HS-5 (cell line): ENCODE measurements around the gene PARP15.
"Not testable (repeated sequence)": the region's sequence is repeated elsewhere in the genome, so short reads cannot be mapped to it uniquely, and the experiment has no call there.

Experiments used
- DNase-seq: peaks from one replicate; pipeline ENCODE4 v3.0.0-alpha.2; 2012; ENCODE audit warnings: low read depth

Gene PARP15

DNA sequence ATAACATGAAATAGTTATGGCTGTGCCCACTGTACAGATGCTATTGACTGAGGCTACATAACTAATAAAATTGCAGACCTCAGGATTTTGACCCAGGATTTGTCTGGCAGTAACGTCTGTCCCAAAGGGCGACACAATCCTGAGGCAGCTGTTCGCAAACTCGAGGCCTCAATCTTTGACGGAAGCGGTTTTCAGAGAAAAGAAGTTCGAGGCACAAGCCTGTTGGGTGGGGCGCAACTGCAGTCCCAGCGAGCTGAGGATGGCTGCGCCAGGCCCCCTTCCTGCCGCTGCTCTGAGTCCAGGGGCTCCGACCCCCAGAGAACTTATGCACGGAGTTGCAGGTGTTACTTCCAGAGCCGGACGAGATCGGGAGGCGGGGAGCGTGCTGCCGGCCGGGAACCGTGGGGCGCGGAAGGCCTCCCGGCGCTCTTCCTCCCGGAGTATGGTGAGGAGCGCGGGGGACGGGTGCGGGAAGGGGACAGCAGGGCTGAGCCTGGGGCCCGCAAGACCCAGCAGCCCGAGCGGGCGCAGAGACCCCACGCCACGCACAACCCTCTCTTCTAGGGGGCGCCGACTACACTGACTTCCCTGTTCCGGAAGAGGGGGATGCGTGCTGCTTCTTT is at the start of gene PARP15:
TSS of gene PARP15 (plus strand) at position 242 of the 623 bp plus-strand sequence. CDS start at position 260, 18 bp downstream.
- no peak for DNase-seq

DNA sequence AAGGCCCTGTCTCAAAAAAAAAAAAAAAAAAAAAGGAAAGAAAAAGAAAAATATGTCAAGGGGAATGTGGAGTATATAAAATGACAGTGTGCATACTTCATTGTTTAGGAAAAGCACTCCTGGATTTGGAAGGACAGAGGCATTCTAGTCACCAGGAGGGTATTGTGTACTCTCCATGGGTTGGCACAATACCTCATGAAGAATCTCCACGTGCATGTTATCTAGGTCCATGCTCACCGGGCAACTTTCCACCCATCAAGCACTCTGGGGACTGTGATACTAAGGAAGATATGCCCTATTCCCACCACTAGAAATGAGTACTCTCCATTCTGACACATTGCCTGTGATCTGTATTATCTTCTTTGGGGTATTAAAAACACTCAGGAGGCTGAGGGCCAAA is 47.3 kb upstream of the PARP15 start:
- no peak for DNase-seq

DNA sequence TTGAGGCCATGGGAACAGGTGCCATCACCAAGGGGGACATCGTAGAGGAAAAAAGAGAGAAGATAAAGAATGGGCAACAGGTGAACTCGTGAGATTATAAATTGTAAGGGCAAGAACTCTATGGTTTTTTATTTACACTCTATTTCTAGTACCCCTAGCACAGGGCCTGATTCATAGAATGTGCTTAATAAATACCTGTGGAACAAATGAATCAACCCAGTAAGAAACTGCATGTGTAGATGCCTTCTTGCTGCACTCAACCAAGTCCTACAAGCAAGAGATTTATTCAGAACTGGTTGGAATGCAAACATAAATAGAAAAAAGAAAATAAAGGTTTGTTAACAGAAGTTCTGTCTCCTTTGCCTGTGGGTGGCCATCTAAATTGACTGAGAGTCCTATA is 44.0 kb upstream of the PARP15 start:
- no peak for DNase-seq

DNA sequence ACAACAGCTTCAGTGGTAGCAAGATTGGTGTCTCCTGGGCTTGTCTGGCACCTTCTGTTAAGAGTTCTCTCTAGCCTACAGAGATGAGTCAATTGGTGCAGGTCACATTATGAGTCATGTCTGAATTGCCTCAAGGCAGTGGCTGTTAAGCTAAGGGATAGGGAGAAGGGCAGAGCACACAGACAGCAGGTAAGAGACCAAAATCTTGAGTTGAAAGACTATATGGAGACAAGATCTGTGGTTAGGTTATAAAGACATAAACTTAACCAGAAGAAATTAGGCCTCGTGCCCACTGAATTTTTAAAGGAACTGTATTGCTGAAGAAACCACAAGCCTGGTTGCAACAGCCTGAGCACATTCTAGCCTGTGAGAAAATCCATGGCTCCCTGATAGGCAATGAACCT is 43.5 kb upstream of the PARP15 start:
- DNase-seq = peak; percentile 60

DNA sequence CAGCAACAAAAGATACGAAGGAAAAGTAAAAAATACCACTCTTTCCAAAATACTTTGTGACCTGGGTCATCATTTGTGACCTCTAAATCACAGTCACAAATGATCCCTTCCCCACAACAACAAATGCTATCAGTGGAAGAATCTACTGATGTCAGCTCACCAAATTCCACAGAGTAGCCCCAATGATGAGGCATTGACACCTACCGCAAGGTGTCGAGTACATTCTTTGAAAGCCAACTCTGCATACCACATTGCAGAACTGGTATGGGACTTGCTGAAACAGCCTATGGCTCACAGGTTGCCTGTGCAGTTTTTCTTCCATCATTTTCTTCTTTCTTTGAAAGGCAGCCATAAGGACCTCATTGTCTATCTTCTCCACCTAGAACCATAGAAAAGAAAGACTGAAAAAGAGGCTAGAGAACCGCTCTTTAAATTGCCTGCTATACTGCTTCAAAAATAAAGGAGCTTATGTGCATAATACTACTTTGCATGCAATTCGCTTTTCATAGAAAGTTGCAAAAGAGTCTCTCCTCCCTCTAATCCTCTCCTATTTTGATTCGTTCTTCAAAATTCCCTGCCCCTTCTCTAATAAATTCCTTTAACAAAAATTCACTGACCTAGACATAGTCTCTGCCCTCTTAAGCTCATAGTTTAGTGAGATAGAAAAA is 41.4 kb upstream of the PARP15 start:
- DNase-seq = no peak

DNA sequence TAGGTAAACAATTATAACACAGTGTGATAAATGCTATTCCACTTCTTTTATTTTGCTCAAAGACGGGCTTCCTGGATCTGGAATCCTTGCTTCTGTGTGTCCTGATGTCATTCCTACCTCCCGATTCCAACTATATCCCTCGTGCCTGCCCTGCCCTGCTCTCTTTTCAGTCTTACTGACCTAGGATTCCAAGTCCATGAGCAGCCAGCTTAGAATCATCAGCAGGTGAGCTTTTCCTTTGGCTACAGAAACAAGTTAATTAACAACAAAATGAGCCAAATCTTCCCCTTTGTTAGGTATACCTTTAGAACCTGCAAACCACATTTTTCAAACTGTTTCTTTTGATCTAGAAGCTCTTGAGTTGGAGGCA is 40.8 kb upstream of the PARP15 start:
- no peak for DNase-seq

DNA sequence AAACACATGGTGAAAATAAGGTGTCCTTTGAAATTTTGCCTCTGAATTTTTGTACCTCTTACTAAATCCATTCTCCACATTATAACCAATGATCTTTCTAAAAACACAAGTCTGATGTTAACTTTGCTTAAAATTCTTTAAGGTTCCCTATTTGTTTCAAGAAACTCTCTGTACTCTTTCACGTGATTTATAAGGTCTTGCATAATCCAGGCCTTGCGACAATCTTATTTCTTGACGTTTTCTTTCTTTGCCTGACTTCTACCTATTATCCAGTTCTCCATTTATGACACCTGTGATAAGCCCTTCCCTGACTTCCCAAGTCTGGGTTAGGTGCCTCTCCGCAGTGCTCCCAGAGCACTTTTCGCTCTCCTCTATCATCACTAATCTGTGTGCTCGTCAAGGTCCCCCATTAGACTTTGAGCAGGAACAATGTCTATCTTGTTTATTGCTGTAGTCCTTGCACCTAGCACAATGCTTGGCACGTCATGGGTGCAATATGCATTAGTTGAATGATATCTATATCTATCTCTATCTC is 38.4 kb upstream of the PARP15 start:
- no peak for DNase-seq

DNA sequence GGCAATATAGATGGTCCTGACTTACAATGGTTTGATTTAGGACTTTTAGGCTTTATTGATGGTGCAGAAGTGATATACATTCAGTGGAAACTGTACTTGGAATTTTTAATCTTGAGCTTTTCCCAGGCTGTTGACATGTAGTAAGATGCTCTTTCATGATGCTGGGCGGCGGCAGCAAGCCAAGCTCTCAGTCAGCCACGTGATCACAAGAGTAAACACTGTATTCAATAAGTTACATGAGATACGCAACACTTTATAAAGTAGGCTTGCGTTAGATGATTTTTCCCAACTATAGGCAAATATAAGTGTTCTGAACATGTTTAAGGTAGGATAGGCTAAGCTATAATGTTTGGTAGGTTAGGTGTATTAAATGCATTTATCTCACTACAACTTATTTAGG is 31.3 kb upstream of the PARP15 start:
- no peak for DNase-seq

DNA sequence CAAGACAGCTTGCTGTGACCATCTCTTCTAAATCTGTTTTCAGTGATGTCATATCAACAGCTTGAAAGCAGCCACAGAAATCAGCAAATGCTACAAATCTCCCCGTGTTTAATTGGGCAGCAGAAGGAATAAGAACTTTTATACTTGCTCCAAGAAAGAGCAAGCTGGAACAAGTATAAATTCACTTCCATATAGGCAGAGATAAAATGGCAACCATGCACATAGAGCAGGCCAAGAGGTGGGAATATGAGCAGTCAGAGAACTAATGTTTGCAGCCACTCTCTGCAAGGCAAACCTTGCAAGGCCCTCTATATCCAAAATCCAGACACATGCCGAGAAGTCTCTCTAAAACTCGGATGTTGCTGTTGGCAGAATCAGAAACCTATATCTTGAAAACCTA is 29.4 kb upstream of the PARP15 start:
- no peak for DNase-seq

DNA sequence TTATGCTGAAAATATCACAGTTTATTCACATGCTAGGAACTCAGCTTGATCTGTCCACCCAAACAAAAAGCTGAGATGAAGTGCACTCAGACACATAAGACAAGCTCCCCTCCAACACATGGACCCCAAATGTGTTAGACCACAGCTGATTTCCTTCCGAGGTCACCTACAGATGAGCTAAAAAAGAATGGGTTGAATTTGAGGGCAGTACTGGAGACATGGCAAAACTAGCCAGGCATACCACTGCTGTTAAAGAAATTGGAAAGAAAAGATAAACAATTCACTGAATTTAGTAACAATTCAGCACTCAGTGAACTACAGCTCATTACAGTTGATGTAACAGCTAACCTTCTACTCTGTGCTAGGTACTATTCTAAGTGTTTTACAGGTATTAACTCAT is 28.8 kb upstream of the PARP15 start:
- no peak for DNase-seq

DNA sequence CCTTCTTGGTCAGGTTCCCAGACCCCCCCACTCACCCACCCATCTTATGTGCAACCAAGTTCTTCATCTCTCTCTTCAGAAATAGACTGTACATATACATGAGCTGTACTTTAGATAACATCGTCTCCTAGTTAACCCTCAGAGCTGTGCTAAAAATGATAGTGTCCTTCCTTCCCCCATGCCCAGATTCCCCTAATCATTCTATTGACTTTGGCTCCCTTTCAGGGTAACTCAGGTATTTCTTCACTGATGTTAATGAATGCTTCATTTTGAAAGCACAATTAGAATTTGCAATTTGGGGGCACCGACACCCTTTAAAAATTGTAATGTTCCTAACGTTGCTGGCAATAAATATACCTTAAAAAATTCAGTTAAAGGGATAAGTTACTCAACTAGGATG is 24.3 kb upstream of the PARP15 start:
- no peak for DNase-seq

DNA sequence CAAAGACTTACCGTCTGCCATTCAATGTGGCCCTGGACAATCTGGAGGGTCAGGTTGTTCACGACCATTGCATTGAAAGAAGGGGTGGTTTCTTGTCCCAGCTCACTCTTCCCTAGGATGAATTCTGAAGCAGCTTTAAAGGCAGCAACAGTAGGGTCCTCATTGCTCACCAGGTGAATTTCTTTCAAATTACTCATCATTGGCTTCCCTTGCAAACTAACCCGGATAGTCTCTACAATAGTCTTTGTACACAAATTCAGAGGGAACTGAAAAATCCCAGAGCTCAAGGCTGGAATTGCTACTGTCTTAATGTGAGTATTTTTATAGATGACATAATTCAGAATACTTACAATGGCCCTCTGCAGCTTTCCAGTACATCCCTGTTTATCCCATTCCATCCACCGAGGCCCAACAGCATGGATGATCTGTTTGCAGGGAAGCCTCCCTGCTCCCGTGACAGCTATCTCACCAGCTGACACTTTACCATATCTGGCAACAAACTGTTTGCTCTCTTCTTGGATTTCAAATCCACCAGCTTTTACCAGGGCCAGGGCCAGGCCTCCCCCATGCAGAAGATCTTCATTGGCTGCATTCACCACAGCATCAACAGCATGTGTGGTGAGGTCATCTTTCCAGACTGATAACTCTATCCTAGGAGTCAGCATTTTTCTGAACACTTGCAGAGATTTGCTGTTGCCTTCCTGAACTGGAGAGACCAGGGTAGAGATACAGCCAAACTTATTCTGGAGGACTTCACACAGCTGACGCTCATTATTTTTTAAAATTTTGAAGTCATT is 22.0 kb upstream of the PARP15 start:
- no peak for DNase-seq

DNA sequence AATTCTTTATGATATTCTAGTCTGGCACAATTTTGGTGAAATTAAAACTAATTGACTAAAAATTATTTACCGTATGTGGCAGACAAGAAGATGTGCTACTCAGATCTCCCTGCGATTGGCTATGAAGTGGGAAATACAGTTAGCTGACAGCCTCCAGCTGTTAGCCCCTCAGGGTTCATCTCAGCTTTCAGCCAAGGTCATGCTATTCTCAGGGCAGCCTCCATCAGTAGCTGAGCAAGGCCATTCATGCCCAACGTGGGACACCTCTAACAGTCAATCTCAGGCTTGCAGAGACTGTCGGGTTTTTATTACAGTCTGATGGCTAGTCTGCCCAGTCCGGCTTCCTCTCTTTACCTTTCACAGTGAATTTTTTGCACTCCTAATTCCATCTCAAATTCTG is 20.1 kb upstream of the PARP15 start:
- no peak for DNase-seq

DNA sequence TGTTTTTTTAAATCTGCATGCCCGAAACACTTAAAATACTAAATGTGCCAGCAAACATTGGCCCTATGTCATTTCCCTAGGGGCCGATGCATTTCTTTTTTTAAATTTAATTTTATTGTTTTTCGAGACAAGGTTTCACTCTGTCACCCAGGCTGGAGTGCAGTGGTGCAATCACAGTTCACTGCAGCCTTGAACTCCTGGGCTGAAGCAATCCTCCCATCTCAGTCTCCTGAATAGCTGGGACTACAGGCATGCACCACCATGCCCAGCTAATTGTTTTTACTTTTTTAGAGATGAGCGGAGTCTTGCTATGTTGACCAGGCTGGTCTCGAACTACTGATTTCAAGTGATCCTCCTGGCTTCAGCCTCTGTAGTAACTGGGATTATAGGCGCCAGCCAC is 18.8 kb upstream of the PARP15 start:
- DNase-seq = no peak

DNA sequence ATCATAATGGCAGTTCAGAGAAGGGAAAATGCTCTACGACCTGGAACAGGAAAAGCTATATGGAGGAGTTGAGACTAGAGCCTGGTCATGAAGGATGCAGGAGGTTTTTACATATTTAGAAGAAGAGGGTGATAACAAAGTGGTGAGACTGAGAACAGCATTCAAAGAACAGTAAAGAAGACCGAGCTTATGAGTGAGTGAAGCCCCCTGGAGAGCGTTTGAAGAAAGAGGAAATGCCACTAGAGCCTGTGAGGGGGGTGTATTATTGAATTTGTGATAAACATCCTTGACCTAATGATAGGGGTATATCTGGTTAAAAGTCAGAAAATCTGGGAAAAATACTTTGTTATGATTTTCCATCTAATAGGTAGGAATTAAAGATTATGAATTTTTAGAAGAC is 17.5 kb upstream of the PARP15 start:
- no peak for DNase-seq

DNA sequence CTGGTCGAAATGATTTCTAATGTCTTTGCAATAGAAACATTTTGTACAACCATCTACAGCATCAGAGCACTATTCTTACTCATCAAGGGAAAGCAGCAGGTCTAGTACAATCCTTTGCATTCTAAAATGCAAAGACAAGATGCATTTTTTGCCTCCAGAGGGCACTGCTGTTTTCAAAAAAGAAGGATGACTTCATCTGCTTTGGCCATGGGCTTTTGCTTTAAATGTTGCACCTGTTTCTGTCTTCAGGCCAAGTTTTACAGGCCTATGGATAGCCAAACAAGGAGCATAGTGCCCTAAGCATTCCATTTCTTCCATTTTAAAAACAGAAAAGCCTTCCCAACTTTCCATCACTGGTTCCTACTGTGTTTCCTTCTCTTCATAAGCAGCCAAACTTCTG is 16.8 kb upstream of the PARP15 start:
- peak; percentile 32 for DNase-seq

DNA sequence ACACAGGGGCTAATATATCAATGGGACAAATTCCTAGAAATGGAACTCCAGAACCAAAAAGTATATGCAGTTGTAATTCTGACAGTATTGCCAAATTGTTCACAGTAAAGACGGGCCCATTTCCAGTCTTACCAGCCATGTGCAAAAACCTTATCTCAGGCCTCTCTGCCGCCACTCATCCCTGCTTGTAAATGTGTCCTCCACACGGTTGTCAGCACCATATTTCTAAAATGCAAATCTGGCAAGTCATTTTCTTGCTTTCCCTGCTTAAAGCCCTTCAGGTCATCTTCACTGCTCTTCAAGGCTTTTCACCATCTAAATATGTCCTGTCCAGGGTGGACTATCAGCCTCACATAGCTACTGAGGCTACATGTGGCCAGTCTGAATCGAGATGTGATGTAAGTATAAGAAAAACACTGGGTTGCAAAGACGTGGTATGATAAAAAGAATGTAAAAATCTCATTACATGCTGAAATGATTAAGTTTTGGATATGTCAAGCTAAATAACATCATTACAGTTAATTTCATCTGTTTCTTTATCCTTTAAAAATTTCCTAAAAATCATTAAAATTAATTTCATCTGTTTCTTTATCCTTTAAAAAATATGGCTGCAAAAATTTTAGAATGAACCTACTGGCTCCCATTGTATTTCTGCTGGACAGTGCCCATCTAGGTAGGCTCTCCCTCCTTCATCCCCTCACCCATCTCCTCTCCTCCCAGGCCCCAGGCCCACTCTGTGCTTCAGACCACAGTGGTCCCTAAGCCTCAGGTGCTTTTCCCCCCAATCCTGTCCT is 14.3 kb upstream of the PARP15 start:
- DNase-seq = no peak

DNA sequence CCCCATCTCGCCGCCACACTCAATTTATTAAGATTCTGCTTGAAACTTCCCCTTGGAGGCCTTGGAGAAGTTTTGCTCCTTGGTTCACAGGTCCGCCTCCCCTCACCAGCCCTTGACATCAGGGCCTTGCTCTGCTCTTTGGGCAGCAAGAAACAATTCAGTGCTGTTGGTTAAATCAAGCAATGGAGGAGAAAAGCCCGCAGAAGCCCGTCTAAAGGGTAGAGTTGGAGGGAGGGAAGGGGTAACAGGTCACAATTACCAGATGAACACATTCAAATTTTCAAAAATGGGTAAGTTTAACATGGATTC is 13.8 kb upstream of the PARP15 start:
- no peak for DNase-seq

DNA sequence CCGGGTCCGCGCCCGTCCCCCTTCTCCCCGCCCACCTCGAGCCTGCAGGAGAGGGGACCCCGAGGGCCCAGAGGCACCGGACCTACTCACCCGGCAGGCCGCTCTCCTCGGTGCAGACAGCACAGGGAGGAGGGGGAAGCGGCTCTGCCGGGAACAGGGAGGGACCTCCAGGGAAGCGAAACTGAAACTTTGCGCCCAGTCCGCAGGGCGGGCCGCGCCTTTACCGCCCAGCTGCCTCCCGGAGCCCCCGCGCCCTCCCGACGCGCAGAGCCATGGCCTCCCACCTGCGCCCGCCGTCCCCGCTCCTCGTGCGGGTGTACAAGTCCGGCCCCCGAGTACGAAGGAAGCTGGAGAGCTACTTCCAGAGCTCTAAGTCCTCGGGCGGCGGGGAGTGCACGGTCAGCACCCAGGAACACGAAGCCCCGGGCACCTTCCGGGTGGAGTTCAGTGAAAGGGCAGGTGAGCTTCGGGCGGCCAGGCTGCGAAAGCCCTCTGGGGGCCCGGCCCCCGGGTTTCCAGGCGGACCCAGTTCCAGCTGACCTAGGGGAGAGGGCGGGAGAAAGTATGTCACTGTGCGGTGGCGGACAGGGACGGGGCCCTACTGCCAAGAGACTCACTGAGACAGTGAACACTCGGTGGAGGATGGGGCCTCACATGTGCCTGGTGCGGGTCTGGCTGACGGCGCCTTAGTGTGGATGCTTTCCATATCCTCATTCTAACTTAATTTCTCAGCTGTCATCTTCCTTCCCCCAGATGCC is 13.1 kb upstream of the PARP15 start, which contains the start of the genes DTX3L and PARP9:
TSS of gene DTX3L (plus strand) at position 184 of the 758 bp plus-strand sequence. CDS start at position 273, 89 bp downstream.
TSS of gene PARP9 (minus strand) at position 146 of the 758 bp plus-strand sequence. CDS start 4,680 bp downstream, outside the sequence.
- peak; percentile 33 for DNase-seq

DNA sequence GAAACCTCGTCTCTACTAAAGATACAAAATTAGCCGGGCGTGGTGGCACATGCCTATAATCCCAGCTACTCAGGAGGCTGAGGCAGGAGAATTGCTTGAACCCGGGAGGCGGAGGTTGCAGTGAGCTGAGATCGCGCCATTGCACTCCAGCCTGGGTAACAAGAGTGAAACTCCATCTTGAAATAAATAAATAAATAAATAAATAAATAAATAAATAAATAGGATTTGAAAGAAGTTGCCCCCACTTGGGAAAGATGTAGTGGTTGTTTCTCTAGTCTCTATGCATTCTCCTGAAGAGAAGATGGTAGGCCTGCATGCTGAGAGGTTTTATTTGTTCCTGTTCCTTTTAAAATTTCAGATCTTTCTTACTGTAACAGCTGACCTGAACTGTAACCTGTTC is 9.3 kb upstream of the PARP15 start:
- DNase-seq = not testable (repeated sequence)

DNA sequence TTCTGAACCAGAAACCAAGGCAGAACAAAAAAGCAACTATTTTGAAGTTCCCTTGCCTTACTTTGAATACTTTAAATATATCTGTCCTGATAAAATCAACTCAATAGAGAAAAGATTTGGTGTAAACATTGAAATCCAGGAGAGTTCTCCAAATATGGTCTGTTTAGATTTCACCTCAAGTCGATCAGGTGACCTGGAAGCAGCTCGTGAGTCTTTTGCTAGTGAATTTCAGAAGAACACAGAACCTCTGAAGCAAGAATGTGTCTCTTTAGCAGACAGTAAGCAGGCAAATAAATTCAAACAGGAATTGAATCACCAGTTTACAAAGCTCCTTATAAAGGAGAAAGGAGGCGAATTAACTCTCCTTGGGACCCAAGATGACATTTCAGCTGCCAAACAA is 8.7 kb upstream of the PARP15 start:
- DNase-seq = no peak
